Measurements from ENCODE around the gene SLC17A2. TPM values are rescaled to one million over a fixed set of nuclear protein-coding genes. Genes with fewer than 3 reads are reported as not detected.

The SLC17A2 gene
- total RNA-seq, 6 experiments from 2014 or later: not detected

DNA sequence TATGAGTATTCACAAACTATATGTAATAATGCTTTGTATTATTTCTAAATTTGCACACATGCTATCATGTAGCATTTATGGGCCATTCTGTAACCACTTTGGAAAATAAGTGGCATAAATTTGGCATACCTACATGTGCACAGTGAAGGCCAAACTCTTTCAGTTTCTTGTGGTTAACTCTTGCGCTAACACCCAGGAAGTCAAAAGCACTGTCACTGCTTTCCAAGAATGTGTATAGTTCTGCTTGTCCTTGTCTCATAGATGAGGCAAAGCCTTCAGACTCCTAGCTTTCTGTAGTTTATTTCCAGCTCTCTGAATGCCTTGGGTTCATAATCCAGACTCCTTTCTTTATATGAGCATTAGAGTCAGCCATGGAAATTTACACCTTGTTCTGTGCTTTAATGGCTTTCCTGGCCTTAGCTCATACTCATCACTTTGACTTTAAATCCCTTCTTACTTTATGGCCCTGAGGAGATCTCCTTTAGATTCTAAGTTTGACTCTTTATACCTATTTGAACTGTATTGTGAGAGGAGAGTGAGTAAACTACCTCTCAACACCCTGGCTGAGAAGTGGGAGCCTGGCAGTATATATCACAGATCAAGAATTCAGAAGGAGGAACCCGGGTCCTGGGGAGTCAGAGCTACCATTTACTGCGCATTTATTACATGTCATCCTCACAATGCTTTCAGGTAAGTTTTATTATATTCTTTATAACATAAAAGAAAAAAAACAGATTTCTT is 55.5 kb downstream of the SLC17A2 start:
- DNase-seq: no peak
- Mint-ChIP-seq H3K4me3 (no peak overlapping the region), H3K27ac (no peak overlapping the region), H3K36me3 (ENCODE audit: low read depth) (no peaks in the 10 kb centered on the region), H3K27me3 (ENCODE audit: insufficient read depth) (peaks cover 4% of the 10 kb centered on the region; the same call in 1 of the 2 replicates), H3K4me1 (ENCODE audit: low read depth) (no peaks in the 10 kb centered on the region), H3K9me3 (no peaks in the 10 kb centered on the region)
- TF ChIP-seq, protein P1, sequence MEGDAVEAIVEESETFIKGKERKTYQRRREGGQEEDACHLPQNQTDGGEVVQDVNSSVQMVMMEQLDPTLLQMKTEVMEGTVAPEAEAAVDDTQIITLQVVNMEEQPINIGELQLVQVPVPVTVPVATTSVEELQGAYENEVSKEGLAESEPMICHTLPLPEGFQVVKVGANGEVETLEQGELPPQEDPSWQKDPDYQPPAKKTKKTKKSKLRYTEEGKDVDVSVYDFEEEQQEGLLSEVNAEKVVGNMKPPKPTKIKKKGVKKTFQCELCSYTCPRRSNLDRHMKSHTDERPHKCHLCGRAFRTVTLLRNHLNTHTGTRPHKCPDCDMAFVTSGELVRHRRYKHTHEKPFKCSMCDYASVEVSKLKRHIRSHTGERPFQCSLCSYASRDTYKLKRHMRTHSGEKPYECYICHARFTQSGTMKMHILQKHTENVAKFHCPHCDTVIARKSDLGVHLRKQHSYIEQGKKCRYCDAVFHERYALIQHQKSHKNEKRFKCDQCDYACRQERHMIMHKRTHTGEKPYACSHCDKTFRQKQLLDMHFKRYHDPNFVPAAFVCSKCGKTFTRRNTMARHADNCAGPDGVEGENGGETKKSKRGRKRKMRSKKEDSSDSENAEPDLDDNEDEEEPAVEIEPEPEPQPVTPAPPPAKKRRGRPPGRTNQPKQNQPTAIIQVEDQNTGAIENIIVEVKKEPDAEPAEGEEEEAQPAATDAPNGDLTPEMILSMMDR (IDR thresholded peaks at IDR 0.05): no peak

DNA sequence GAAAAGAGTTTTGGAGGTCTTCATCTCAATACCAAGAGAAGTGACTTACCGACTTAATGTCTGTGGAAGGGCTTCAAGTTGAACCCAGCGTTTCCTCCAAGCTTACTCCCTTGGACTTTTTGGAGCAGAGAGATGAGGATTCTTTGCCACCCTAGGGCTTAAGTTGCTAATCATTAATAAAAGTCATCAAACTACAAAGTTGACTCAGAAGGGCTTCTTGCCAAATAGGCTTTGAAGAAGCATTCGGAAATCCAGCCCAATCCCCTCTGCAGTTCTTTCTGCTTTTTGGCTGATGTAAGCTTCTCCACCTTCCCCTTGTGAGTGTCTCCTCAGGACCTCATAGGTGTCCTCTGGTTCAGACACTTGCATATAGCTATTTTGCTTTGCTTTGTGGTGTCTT is 56.4 kb downstream of the SLC17A2 start, which contains the start of gene SLC17A3:
TSS of gene SLC17A3 (minus strand) at position 126 of the 400 bp plus-strand sequence. CDS start 5,856 bp downstream, outside the sequence.
- H3K27me3 Mint-ChIP-seq (ENCODE audit: insufficient read depth): peaks cover 2% of the 10 kb centered on the region; the same call in 1 of the 2 replicates
- H3K9me3 Mint-ChIP-seq: no peaks in the 10 kb centered on the region
- H3K4me1 Mint-ChIP-seq (ENCODE audit: low read depth): no peaks in the 10 kb centered on the region
- no peak within 1 kb of the TSS for H3K27ac Mint-ChIP-seq
- H3K4me3 Mint-ChIP-seq: no peak within 1 kb of the TSS
- TF ChIP-seq, protein P1 (IDR thresholded peaks at IDR 0.05): no peak
- H3K36me3 Mint-ChIP-seq (ENCODE audit: low read depth): no peaks in the 10 kb centered on the region
- no peak for DNase-seq

DNA sequence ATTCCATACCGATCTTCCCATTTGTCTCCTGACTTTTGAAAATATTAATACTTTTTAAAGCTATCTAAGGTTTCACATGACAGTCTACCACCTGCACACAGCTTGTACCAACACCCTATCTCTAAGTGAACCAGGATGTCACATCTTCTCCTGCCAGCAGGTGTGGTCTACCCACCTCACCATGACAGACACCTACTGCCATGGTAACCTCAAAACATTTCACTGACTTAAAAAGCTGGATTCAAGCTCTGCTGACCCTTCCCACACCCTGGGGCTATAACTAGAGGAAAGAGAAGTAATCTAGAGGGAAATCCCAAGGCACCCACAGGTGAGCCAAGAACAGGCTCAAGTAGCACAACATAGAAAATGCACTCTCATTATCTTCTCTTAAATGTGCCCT is 57.7 kb downstream of the SLC17A2 start:
- no peaks in the 10 kb centered on the region for H3K4me1 Mint-ChIP-seq (ENCODE audit: low read depth)
- no peak for DNase-seq
- peaks cover 2% of the 10 kb centered on the region; the same call in 1 of the 2 replicates for H3K27me3 Mint-ChIP-seq (ENCODE audit: insufficient read depth)
- no peak overlapping the region for H3K27ac Mint-ChIP-seq
- no peak overlapping the region for H3K4me3 Mint-ChIP-seq
- TF ChIP-seq, protein P1 (IDR thresholded peaks at IDR 0.05): no peak
- H3K36me3 Mint-ChIP-seq (ENCODE audit: low read depth): no peaks in the 10 kb centered on the region
- no peaks in the 10 kb centered on the region for H3K9me3 Mint-ChIP-seq

DNA sequence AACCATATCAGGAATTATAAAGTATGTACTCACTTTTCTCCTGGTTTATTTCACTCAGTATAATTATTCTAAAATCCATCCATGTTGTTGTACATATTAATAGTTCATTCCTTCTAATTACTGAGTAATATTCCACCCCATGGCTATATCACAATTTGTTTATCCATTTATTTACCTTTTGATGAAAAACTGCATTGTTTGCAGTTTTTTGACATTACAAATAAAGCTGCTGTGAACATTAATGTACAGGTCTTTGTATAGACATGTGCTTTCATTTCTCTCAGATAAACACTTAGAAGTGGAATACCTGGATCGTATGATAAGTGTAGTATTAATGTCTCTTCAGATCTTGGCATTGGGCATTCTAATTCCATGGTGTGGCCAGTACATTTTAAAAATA is 60.7 kb downstream of the SLC17A2 start:
- TF ChIP-seq, protein P1 (IDR thresholded peaks at IDR 0.05): no peak
- Mint-ChIP-seq H3K9me3 (no peaks in the 10 kb centered on the region), H3K27ac (no peak overlapping the region), H3K4me1 (ENCODE audit: low read depth) (no peaks in the 10 kb centered on the region), H3K36me3 (ENCODE audit: low read depth) (no peaks in the 10 kb centered on the region), H3K27me3 (ENCODE audit: insufficient read depth) (peaks cover 2% of the 10 kb centered on the region; the same call in 1 of the 2 replicates), H3K4me3 (no peak overlapping the region)
- no peak for DNase-seq

DNA sequence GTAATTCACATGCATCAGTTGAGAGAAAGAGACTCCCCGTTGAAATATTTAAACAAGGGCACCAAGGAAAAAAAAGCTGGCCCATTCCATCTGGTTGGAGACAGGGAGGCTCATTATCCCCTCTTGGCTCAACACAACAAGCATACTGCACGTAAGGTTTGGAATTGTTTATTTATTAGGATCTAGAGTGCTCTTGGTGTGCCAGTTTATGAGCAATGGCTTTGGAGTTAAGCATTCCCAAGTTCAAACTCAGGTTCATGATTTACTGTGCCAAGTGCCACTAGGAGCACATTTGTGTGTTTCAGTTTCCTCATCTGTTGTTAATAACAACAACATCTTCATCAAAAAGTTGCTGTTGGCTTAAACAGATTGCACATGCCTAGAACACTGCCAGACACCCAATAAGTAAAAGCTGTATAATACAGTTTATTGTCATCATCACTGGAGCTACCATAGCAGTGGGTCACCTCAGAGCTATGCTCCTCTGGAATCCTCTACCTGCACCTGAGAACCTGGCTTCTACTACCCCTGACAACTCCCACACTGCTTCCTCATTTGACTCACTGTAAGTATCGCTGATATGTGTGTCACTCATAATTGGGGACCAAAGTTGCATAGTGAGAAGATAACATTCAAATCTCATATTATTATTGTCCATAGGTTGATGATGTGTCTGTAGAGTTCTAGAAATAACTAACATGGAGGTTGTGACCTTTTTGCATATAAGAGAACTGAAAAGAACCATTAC is 61.9 kb downstream of the SLC17A2 start:
- DNase-seq: no peak

More for the DNA sequence above, 61.9 kb downstream of the SLC17A2 start:
- Mint-ChIP-seq H3K27ac (no peak overlapping the region), H3K27me3 (ENCODE audit: insufficient read depth) (peaks cover 2% of the 10 kb centered on the region; the same call in 1 of the 2 replicates), H3K9me3 (no peaks in the 10 kb centered on the region; the same call in 1 of the 2 replicates), H3K4me1 (ENCODE audit: low read depth) (no peaks in the 10 kb centered on the region), H3K4me3 (no peak overlapping the region), H3K36me3 (ENCODE audit: low read depth) (no peaks in the 10 kb centered on the region)
- TF ChIP-seq, protein P1 (IDR thresholded peaks at IDR 0.05): no peak
